Mesenchymal stem cell (in vitro differentiated cells and primary cell): ENCODE measurements around the gene KCNK15.

Source experiments
- DNase-seq: peaks from one replicate; pipeline ENCODE4 v3.0.0-alpha.2; 2013
- H2AFZ ChIP-seq: one replicate; pipeline ENCODE4 v1.6.1; 2013; ENCODE audit warnings: low read depth, mild to moderate bottlenecking, control low read depth, inconsistent platforms, low read length, moderate library complexity
- H2AK5ac ChIP-seq: 2 replicates; pipeline ENCODE4 v1.6.1; 2013; ENCODE audit warnings: low read length, moderate library complexity, mild to moderate bottlenecking, inconsistent platforms; ENCODE audit not compliant: severe bottlenecking
- H2BK120ac ChIP-seq: one replicate; pipeline ENCODE4 v1.6.1; 2013; ENCODE audit warnings: low read depth, mild to moderate bottlenecking, inconsistent platforms, low read length, moderate library complexity
- H2BK12ac ChIP-seq, 2 experiments: one replicate each; pipeline ENCODE4 v1.6.1; 2013; ENCODE audit warnings: inconsistent platforms in 2 of 2, low read length in 2 of 2, mild to moderate bottlenecking in 2 of 2, moderate library complexity in 2 of 2, control low read depth in 1 of 2
- H2BK15ac ChIP-seq: one replicate; pipeline ENCODE4 v1.6.1; 2013; ENCODE audit warnings: mild to moderate bottlenecking, low read depth, inconsistent platforms; ENCODE audit not compliant: poor library complexity, severe bottlenecking
- H2BK5ac ChIP-seq: 2 replicates; pipeline ENCODE4 v1.6.1; 2013; ENCODE audit warnings: low read depth, mild to moderate bottlenecking, low read length, control low read depth, inconsistent platforms; ENCODE audit not compliant: poor library complexity, severe bottlenecking
- H3K14ac ChIP-seq, 2 experiments: one replicate each; pipeline ENCODE4 v1.6.1; 2013; ENCODE audit warnings: inconsistent platforms in 2 of 2, low read length in 2 of 2, control low read depth in 1 of 2, mild to moderate bottlenecking in 1 of 2, moderate library complexity in 1 of 2
- H3K18ac ChIP-seq, 2 experiments: one replicate each; pipeline ENCODE4 v1.6.1; 2013; ENCODE audit warnings: inconsistent platforms in 2 of 2, low read length in 2 of 2, control low read depth in 1 of 2, low read depth in 1 of 2, mild to moderate bottlenecking in 1 of 2
- H3K23ac ChIP-seq, 2 experiments: one replicate each; pipeline ENCODE4 v1.6.1; 2013; ENCODE audit warnings: inconsistent platforms in 2 of 2, low read length in 2 of 2, mild to moderate bottlenecking in 2 of 2, moderate library complexity in 2 of 2, control low read depth in 1 of 2
- H3K27ac ChIP-seq: 2 replicates; pipeline ENCODE4 v1.5.1; 2013; ENCODE audit warnings: mild to moderate bottlenecking, moderate library complexity, low read length, control low read depth, inconsistent platforms; ENCODE audit not compliant: poor library complexity, severe bottlenecking
- H3K27me3 ChIP-seq, 2 experiments: 2 replicates each; pipeline versions ENCODE4 v1.6.1 to v1.7.0; 2013; ENCODE audit warnings: low read length in 2 of 2, mild to moderate bottlenecking in 2 of 2, moderate library complexity in 2 of 2, control low read depth in 1 of 2, inconsistent platforms in 1 of 2; ENCODE audit not compliant: control insufficient read depth in 1 of 2, insufficient read depth in 1 of 2
- H3K36me3 ChIP-seq, 2 experiments: 2 replicates each; pipeline versions ENCODE4 v1.6.1 to v1.7.0; 2013; ENCODE audit warnings: low read length in 2 of 2, control low read depth in 1 of 2, inconsistent platforms in 1 of 2, low read depth in 1 of 2, mild to moderate bottlenecking in 1 of 2; ENCODE audit not compliant: insufficient read depth in 2 of 2, control insufficient read depth in 1 of 2
- H3K4ac ChIP-seq, 2 experiments: one replicate each; pipeline ENCODE4 v1.6.1; 2013; ENCODE audit warnings: inconsistent platforms in 2 of 2, low read length in 2 of 2, mild to moderate bottlenecking in 2 of 2, moderate library complexity in 2 of 2, control low read depth in 1 of 2, low read depth in 1 of 2
- H3K4me1 ChIP-seq: 2 replicates; pipeline ENCODE4 v1.6.1; 2013; ENCODE audit warnings: low read depth, low read length, control low read depth; ENCODE audit not compliant: control insufficient read depth, insufficient read depth
- H3K4me2 ChIP-seq: 2 replicates; pipeline ENCODE4 v1.6.1; 2013; ENCODE audit warnings: low read length, mild to moderate bottlenecking, inconsistent platforms; ENCODE audit not compliant: poor library complexity, severe bottlenecking
- H3K4me3 ChIP-seq, 2 experiments: 2 replicates each; pipeline versions ENCODE4 v1.5.1 to v1.7.0; 2013; ENCODE audit warnings: low read length in 2 of 2, mild to moderate bottlenecking in 2 of 2, control low read depth in 1 of 2, low read depth in 1 of 2; ENCODE audit not compliant: insufficient read depth in 1 of 2
- H3K79me1 ChIP-seq: replicated peaks from 2 replicates; pipeline ENCODE4 v1.6.1; 2013; ENCODE audit warnings: mild to moderate bottlenecking, control low read depth, low read length, inconsistent platforms; ENCODE audit not compliant: poor library complexity, severe bottlenecking
- H3K9ac ChIP-seq: 2 replicates; pipeline ENCODE4 v1.7.0; 2013; ENCODE audit warnings: mild to moderate bottlenecking, low read length, moderate library complexity
- H3K9me3 ChIP-seq: 2 replicates; pipeline ENCODE4 v1.7.0; 2013; ENCODE audit warnings: mild to moderate bottlenecking, low read length; ENCODE audit not compliant: control insufficient read depth
- H4K8ac ChIP-seq: one replicate; pipeline ENCODE4 v1.6.1; 2013; ENCODE audit warnings: inconsistent platforms, mild to moderate bottlenecking, low read length, moderate library complexity
- H4K91ac ChIP-seq: one replicate; pipeline ENCODE4 v1.6.1; 2013; ENCODE audit warnings: mild to moderate bottlenecking, low read length, inconsistent platforms
- WGBS: methylation state at CpG from one replicate; pipeline ENCODE4 v1.1.7; 2013; ENCODE audit warnings: mixed read lengths; 5-methylcytosine and 5-hydroxymethylcytosine counted together

Gene KCNK15

GRCh38 chr20:44756956-44757355 lies 11.3 kb downstream of the KCNK15 start:
- H3K4ac ChIP-seq = no peak overlapping the region
- no peak for DNase-seq
- H2BK15ac ChIP-seq = no peak overlapping the region
- H3K18ac ChIP-seq = no peak overlapping the region
- no peak overlapping the region for H2BK5ac ChIP-seq
- no peaks in the 10 kb centered on the region for H3K4me1 ChIP-seq
- no peaks in the 10 kb centered on the region for H3K36me3 ChIP-seq
- H3K14ac ChIP-seq = peak overlapping the region in 1 of 2 experiments; percentile 33
- H3K9me3 ChIP-seq = no peaks in the 10 kb centered on the region
- H3K4me3 ChIP-seq = no peak overlapping the region
- no peak overlapping the region for H2BK120ac ChIP-seq
- H2AFZ ChIP-seq = no peak overlapping the region
- H3K27me3 ChIP-seq = peaks cover 66 to 72% of the 10 kb centered on the region in 2 experiments
- no peak overlapping the region for H3K27ac ChIP-seq
- H3K9ac ChIP-seq = no peak overlapping the region
- H3K23ac ChIP-seq = no peak overlapping the region
- H2AK5ac ChIP-seq = no peak overlapping the region
- H4K8ac ChIP-seq = no peak overlapping the region
- no peaks in the 10 kb centered on the region for H3K79me1 ChIP-seq
- 86% methylated on average over 5 of the region's 5 CpGs for WGBS
- no peak overlapping the region for H3K4me2 ChIP-seq
- H4K91ac ChIP-seq = no peak overlapping the region
- no peak overlapping the region for H2BK12ac ChIP-seq

- H3K9ac ChIP-seq = no peak overlapping the region
These were observed 12.8 kb downstream of the KCNK15 start for GRCh38 chr20:44758247-44759101.

DNA sequence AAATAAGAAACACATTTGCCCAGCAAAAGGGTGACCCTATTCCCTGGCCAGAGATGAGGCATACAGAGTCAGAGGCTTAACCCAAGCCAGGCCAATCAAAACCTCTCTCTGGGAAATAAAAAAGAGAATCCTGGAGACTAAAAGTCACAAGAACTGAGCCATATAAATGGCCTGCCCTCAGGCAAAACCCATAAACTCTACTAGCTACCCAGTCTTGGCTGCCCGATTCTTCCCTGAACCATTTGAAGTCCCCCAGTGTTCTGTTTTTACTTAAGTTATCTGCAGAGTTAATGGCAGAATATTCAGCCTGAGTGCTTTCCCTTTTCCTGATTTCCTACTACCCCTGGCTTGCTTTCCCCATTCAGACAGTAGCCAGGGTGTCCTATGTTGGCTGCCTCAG lies 13.9 kb downstream of the KCNK15 start:
- Histone ChIP-seq H2AK5ac (no peak overlapping the region), H3K9me3 (no peaks in the 10 kb centered on the region), H3K27ac (no peak overlapping the region), H3K18ac (no peak overlapping the region), H3K14ac (no peak overlapping the region), H2BK12ac (no peak overlapping the region), H3K9ac (no peak overlapping the region), H2BK120ac (no peak overlapping the region), H4K8ac (no peak overlapping the region), H2BK15ac (no peak overlapping the region), H3K27me3 (peaks cover 49 to 60% of the 10 kb centered on the region in 2 experiments), H3K4me2 (no peak overlapping the region), H3K4me3 (no peak overlapping the region), H4K91ac (no peak overlapping the region), H3K79me1 (no peaks in the 10 kb centered on the region), H3K23ac (no peak overlapping the region), H3K36me3 (no peaks in the 10 kb centered on the region), H2BK5ac (no peak overlapping the region), H2AFZ (no peak overlapping the region), H3K4ac (no peak overlapping the region), H3K4me1 (no peaks in the 10 kb centered on the region)
- no peak for DNase-seq
- 80% methylated on average over 1 of the region's 1 CpG for WGBS

More at GRCh38 chr20:44758247-44759101, 12.8 kb downstream of the KCNK15 start:
- no peaks in the 10 kb centered on the region for H3K9me3 ChIP-seq
- no peaks in the 10 kb centered on the region for H3K36me3 ChIP-seq
- no peak overlapping the region for H3K4me2 ChIP-seq
- H2BK120ac ChIP-seq = no peak overlapping the region
- H3K4ac ChIP-seq = no peak overlapping the region
- H2AK5ac ChIP-seq = no peak overlapping the region
- no peak overlapping the region for H3K14ac ChIP-seq
- H2BK15ac ChIP-seq = no peak overlapping the region
- no peak overlapping the region for H3K18ac ChIP-seq
- H2BK5ac ChIP-seq = no peak overlapping the region
- no peak overlapping the region for H2AFZ ChIP-seq
- no peak overlapping the region for H4K8ac ChIP-seq
- H3K79me1 ChIP-seq = no peaks in the 10 kb centered on the region
- H2BK12ac ChIP-seq = no peak overlapping the region
- no peak overlapping the region for H4K91ac ChIP-seq
- no peak overlapping the region for H3K27ac ChIP-seq
- peaks cover 60 to 61% of the 10 kb centered on the region in 2 experiments for H3K27me3 ChIP-seq
- H3K4me3 ChIP-seq = no peak overlapping the region
- no peaks in the 10 kb centered on the region for H3K4me1 ChIP-seq
- H3K23ac ChIP-seq = no peak overlapping the region
- 81% methylated on average over 10 of the region's 10 CpGs for WGBS
- DNase-seq = no peak

- Histone ChIP-seq H3K4me2 (no peak overlapping the region), H2AK5ac (no peak overlapping the region), H3K4me1 (no peaks in the 10 kb centered on the region), H3K18ac (no peak overlapping the region), H3K4ac (no peak overlapping the region), H3K79me1 (no peaks in the 10 kb centered on the region), H3K9ac (no peak overlapping the region), H3K23ac (no peak overlapping the region), H3K4me3 (no peak overlapping the region), H2BK12ac (no peak overlapping the region), H3K36me3 (no peaks in the 10 kb centered on the region), H2AFZ (no peak overlapping the region), H4K91ac (no peak overlapping the region), H3K14ac (no peak overlapping the region), H3K27ac (no peak overlapping the region), H2BK5ac (no peak overlapping the region), H2BK15ac (no peak overlapping the region), H3K27me3 (peaks cover 45 to 59% of the 10 kb centered on the region in 2 experiments), H4K8ac (no peak overlapping the region), H3K9me3 (peaks cover 3% of the 10 kb centered on the region), H2BK120ac (no peak overlapping the region)
- no peak for DNase-seq
- 76% methylated on average over 3 of the region's 3 CpGs for WGBS
These were observed 15.8 kb downstream of the KCNK15 start for GRCh38 chr20:44761423-44761822.
